CD1c-positive myeloid dendritic cell (primary cell): Measurements from ENCODE around the gene FES.
"Not testable (repeated sequence)": the region's sequence is repeated elsewhere in the genome, so short reads cannot be mapped to it uniquely, and the experiment has no call there.

Source experiments
- DNase-seq: peaks from one replicate; pipeline ENCODE4 v3.0.0-alpha.2; 2016; ENCODE audit errors: extremely low spot score

Gene FES

GRCh38 chr15:90883976-90884718, at the start of gene FES:
Gene FES, plus strand, starts transcription at chr15:90884504. Its CDS starts 542 bp downstream, at chr15:90885046.
- peak; percentile 86 for DNase-seq

- no peak for DNase-seq
These were observed 49.7 kb upstream of the FES start for GRCh38 chr15:90834626-90835025.

- DNase-seq: peak; percentile 76
These were observed 47.9 kb upstream of the FES start for GRCh38 chr15:90836296-90836871.

DNA sequence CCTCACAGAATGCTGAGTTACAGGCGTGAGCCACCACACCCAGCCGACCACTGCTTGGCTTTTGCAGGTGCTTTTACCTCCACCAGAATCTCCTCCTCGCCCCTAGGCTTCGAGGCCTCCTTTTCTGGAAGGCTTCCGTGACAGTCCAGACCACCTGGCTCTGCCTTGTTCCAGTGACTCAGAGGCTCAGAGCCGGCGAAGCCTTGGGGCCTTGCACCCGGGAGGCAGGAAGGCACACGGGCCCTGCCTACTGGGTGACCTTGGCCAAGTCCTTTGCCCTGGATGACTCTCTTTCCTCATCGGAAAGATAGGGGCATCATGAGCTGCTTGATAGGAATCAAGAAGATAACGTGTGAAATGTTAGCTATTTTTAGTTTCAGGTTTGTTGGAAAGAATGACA, 47.2 kb upstream of the FES start:
- no peak for DNase-seq

DNA sequence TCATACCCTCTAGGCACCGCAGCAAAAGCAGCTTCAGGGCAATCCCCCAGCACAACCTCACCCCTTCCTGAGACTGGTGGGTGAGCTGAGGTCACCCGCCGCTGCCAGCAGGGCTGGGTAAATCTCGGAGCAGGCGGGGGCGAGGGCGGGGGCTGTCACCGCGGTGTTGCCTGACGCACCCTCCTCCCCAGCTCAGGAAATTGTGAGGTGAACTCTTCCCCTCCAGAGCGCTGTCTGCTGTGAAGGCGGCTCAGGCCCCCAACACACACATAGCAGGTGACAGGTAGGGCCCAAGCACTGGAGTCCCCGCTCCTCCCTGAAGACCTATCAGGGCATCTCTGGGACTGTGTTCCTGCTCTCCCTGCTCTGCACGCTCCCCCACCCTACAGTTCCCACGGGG, 46.2 kb upstream of the FES start:
- DNase-seq: peak; percentile 81

GRCh38 chr15:90838544-90838943, 45.8 kb upstream of the FES start:
- no peak for DNase-seq

GRCh38 chr15:90839187-90840071, 44.9 kb upstream of the FES start:
- peak; percentile 82 for DNase-seq

GRCh38 chr15:90840157-90840855, 44.0 kb upstream of the FES start:
- DNase-seq: no peak

DNA sequence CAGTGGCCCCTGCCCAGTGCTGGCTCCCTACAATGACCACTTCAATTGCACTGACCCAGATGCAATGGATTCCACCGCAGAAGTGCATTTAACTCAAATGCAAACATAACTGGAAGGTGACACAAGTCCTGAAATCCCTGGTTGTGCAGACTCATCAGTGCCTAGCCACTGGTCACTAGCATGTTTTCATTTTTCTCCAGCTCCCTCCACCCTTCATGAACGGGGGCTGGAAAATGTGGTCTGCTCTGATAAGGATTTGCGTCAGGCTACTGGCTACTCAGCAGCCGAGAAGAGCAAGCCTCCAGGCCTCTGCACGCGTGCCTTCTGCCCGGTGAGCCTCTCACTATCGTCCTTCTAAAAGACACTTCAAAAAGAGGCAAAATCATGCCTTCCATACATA, 43.4 kb upstream of the FES start:
- DNase-seq: no peak

GRCh38 chr15:90844696-90845095, 39.6 kb upstream of the FES start:
- peak; percentile 49 for DNase-seq

DNA sequence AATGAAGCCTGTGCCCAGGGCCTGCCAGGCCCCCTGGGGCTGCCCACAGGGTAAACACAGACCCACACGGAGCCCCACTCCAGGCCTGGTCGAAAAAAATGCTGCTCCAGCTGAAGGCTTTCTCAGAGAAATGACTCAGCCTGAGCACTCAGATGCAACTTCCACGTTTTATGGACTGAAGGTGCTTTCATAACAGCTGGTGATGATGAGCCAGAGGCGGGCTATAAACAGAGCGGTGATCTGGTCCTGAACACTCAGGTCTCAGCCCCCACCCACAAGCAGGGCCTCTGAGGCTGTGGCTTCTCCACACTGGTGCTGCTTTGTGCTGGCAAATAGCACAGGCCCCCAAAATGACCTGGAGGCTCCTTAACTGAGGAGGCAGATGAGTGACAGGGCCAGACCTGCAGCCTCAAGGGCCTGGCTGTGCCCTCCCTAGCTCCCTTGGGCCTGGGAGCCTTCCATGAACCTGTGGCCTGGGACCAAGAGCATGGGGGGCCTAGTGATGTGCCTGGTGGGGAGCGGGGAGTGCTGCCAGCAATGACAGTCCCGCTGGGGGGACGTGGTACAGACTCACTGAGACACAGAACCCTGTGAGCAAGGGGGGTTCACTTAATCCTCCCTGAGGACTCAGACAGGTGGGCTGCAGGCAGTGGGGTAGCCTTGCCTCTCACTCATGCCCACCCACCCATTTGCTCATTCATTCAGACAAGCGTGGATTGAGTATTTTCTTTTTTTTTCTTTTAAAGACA, 38.9 kb upstream of the FES start:
- DNase-seq: peak; percentile 88

DNA sequence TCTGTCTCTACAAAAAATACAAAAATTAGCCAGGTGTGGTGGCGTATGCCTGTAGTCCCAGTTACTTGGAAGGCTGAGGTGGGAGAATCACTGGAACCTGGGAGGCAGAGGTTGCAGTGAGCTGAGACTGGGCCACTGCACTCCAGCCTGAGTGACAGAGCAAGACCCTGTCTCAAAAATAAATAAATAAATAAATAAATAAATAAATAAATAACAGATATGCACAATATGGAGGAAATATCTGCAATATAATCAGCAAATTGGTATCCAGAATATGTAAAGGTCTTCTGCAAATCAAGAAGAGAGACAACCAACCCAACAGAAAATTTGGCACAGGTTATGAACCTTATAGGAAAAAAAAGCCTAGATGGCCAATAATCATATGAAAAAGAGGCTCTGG, 34.9 kb upstream of the FES start:
- not testable (repeated sequence) for DNase-seq

GRCh38 chr15:90851114-90851513, 33.2 kb upstream of the FES start:
- DNase-seq: no peak

DNA sequence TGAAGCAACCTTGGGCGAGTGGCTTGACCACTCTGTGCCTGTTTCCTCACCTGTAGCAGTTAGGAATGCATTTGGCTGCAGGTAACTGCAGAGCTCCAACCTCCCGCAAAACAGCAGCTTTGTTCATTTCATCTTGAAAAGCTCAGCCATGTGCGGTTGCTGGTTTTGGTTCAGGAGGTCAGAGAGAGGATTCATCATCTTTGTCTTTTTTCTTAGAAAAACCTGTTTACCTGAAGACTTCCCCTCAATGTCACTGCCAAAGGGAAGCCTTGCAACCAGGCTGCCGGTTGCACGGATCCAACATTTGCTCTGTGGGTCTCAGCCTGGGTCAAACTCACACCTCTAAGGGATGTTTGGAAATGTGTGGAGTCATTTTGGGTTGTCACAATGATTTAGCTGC, 32.4 kb upstream of the FES start:
- no peak for DNase-seq

GRCh38 chr15:90855139-90855538, 29.2 kb upstream of the FES start:
- DNase-seq: no peak

- DNase-seq: no peak
These were observed 27.0 kb upstream of the FES start for GRCh38 chr15:90857337-90857736.

GRCh38 chr15:90857883-90858443, 26.3 kb upstream of the FES start:
- no peak for DNase-seq

- no peak for DNase-seq
These were observed 24.8 kb upstream of the FES start for GRCh38 chr15:90859234-90860131.

DNA sequence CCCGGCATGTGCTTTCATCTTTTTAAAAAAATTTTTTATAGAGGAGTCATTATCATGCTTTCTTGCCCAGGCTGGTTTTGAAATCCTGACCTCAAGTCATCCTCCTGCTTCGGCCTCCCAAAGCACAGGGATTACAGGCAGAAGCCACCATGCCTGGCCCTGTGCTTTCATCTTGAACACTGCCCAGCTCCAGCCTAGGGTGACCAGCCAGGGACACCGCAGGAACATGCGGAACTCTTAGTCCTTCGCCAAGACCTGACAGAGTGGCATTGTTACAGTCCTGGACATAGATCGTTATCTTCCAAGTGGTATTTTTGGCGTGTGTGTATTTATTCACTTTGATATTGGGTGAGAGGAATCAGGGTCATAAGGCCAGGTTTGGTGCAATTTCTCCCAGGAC, 23.9 kb upstream of the FES start:
- no peak for DNase-seq
